DND-41 (cell line): ENCODE data around the gene AMY2B.
"Not testable (repeated sequence)": the region's sequence is repeated elsewhere in the genome, so short reads cannot be mapped to it uniquely, and the experiment has no call there.

Experiments used
- ATAC-seq: fragments of 200-7000 bp; cut with Tn5 transposase; 3 replicates; pipeline ENCODE4 v1.9.1; 2021; ENCODE audit warnings: low read depth; ENCODE audit not compliant: insufficient read depth
- DNase-seq: peaks from one replicate; pipeline ENCODE4 v3.0.0-alpha.2; 2020
- H2AFZ ChIP-seq: 2 replicates; pipeline ENCODE4 v1.6.0; 2012; ENCODE audit warnings: low read depth, low read length
- H3K27ac ChIP-seq: 2 replicates; pipeline ENCODE4 v1.5.1; 2012; ENCODE audit warnings: low read length, inconsistent platforms
- H3K27me3 ChIP-seq: fragments of 200-600 bp; sonication (generic); 2 replicates; pipeline ENCODE4 v1.6.0; 2012; ENCODE audit warnings: low read length, mild to moderate bottlenecking, inconsistent platforms; ENCODE audit not compliant: insufficient read depth, poor library complexity
- H3K36me3 ChIP-seq: 2 replicates; pipeline ENCODE4 v1.5.1; 2012; ENCODE audit warnings: low read length, inconsistent platforms; ENCODE audit not compliant: insufficient read depth
- H3K4me1 ChIP-seq: 2 replicates; pipeline ENCODE4 v1.5.1; 2012; ENCODE audit warnings: mild to moderate bottlenecking, low read length; ENCODE audit not compliant: insufficient read depth
- H3K4me2 ChIP-seq: 2 replicates; pipeline ENCODE4 v1.6.0; 2012; ENCODE audit warnings: mild to moderate bottlenecking, moderate library complexity, low read length, inconsistent platforms; ENCODE audit not compliant: insufficient read depth
- H3K4me3 ChIP-seq, 2 experiments: fragments of 200-600 bp in 1 of 2; shearing (Covaris generic) in 1 of 2; 2 replicates each; pipeline ENCODE4 v1.5.1; 2012 to 2016; ENCODE audit warnings: inconsistent platforms in 2 of 2, low read length in 2 of 2, mild to moderate bottlenecking in 2 of 2, low read depth in 1 of 2, moderate library complexity in 1 of 2
- H3K79me2 ChIP-seq: 2 replicates; pipeline ENCODE4 v1.6.0; 2012; ENCODE audit warnings: low read length, inconsistent platforms; ENCODE audit not compliant: insufficient read depth
- H3K9ac ChIP-seq: 2 replicates; pipeline ENCODE4 v1.6.0; 2012; ENCODE audit warnings: low read depth, mild to moderate bottlenecking, inconsistent platforms, low read length, moderate library complexity
- H3K9me3 ChIP-seq: 2 replicates; pipeline ENCODE4 v1.5.1; 2012; ENCODE audit warnings: low read length, moderate library complexity, mild to moderate bottlenecking, inconsistent platforms; ENCODE audit not compliant: insufficient read depth, severe bottlenecking
- H4K20me1 ChIP-seq: 2 replicates; pipeline ENCODE4 v1.6.0; 2012; ENCODE audit warnings: low read length; ENCODE audit not compliant: insufficient read depth
- EZH2 ChIP-seq: IDR thresholded peaks from 3 replicates; pipeline ENCODE4 v1.6.1; 2012; ENCODE audit warnings: borderline replicate concordance, low read depth, mild to moderate bottlenecking, moderate library complexity, low read length, inconsistent platforms; ENCODE audit not compliant: severe bottlenecking
- TF ChIP-seq, protein P1 (sequence below): IDR thresholded peaks from 2 replicates; pipeline ENCODE4 v1.5.1; 2012; ENCODE audit warnings: borderline replicate concordance, low read length, moderate library complexity, mild to moderate bottlenecking; ENCODE audit not compliant: poor library complexity, severe bottlenecking; ENCODE audit errors: extremely low read depth

AMY2B gene

DNA sequence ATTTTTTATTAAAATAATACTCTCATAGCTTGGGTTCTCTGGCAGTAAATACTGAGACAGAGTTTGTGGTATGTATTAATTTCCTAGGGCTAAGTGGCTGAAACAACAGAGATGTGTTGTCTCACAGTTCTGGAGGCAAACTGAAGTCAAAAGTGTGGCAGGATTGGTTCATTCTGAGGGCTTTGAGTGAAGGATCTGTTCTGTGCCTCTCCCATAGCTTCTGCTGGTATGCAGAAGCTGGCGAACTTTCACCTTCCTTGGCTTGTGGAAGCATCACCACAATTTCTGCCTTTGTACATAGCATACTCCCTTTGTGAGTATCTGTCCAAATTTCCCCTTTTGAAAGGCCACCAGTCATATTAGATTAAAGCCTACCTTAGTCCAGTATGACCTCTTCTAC, 24.9 kb upstream of the AMY2B start:
- no peaks in the 10 kb centered on the region for H3K4me1 ChIP-seq
- H3K36me3 ChIP-seq, result peaks cover 79% of the 10 kb centered on the region
- no peaks in the 10 kb centered on the region; the same call in 1 of the 2 replicates for H4K20me1 ChIP-seq
- H3K9me3 ChIP-seq, result no peaks in the 10 kb centered on the region
- no peak overlapping the region for H3K27ac ChIP-seq
- H3K9ac ChIP-seq, result no peak overlapping the region
- no peaks in the 10 kb centered on the region for H3K27me3 ChIP-seq
- no peaks in the 10 kb centered on the region for H3K79me2 ChIP-seq
- H3K4me2 ChIP-seq, result no peak overlapping the region
- DNase-seq (no peak), ATAC-seq (no peak)
- H3K4me3 ChIP-seq, result no peak overlapping the region
- no peak overlapping the region for H2AFZ ChIP-seq
- TF ChIP-seq EZH2, result no peak
- TF ChIP-seq, protein P1, sequence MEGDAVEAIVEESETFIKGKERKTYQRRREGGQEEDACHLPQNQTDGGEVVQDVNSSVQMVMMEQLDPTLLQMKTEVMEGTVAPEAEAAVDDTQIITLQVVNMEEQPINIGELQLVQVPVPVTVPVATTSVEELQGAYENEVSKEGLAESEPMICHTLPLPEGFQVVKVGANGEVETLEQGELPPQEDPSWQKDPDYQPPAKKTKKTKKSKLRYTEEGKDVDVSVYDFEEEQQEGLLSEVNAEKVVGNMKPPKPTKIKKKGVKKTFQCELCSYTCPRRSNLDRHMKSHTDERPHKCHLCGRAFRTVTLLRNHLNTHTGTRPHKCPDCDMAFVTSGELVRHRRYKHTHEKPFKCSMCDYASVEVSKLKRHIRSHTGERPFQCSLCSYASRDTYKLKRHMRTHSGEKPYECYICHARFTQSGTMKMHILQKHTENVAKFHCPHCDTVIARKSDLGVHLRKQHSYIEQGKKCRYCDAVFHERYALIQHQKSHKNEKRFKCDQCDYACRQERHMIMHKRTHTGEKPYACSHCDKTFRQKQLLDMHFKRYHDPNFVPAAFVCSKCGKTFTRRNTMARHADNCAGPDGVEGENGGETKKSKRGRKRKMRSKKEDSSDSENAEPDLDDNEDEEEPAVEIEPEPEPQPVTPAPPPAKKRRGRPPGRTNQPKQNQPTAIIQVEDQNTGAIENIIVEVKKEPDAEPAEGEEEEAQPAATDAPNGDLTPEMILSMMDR, result no peak

- ATAC-seq, result no peak
Observed at GRCh38 chr1:103547840-103548239, 23.5 kb upstream of the AMY2B start.

DNA sequence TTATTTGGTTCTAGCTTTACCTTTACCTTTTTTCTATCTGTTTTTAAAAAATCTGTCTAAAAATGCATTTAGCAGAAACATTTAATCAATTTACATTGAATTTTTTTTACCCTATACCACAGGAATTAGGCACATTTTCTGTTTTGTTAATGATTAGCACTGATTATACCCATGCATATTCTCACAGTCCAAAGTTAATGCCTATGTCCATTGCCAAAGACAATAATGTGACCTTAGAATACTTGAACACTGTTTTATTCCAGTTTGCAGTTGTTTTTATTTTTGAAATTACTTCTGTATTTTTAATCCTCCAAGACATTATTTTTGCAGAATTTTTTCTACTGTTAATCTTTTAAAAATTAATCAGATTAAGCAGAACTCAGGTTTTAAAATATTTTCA, 11.0 kb upstream of the AMY2B start:
- ATAC-seq, result no peak
- no peaks in the 10 kb centered on the region for H3K9me3 ChIP-seq
- H3K4me3 ChIP-seq, result no peak overlapping the region

More at GRCh38 chr1:103547840-103548239, 23.5 kb upstream of the AMY2B start:
- Histone ChIP-seq H2AFZ (no peak overlapping the region), H4K20me1 (no peaks in the 10 kb centered on the region; the same call in 1 of the 2 replicates), H3K4me2 (no peak overlapping the region), H3K36me3 (peaks cover 77% of the 10 kb centered on the region), H3K4me3 (no peak overlapping the region), H3K9ac (no peak overlapping the region), H3K4me1 (no peaks in the 10 kb centered on the region), H3K27ac (no peak overlapping the region), H3K9me3 (no peaks in the 10 kb centered on the region), H3K27me3 (no peaks in the 10 kb centered on the region), H3K79me2 (no peaks in the 10 kb centered on the region)
- no peak for TF ChIP-seq EZH2
- TF ChIP-seq, protein P1, result no peak
- no peak for DNase-seq

DNA sequence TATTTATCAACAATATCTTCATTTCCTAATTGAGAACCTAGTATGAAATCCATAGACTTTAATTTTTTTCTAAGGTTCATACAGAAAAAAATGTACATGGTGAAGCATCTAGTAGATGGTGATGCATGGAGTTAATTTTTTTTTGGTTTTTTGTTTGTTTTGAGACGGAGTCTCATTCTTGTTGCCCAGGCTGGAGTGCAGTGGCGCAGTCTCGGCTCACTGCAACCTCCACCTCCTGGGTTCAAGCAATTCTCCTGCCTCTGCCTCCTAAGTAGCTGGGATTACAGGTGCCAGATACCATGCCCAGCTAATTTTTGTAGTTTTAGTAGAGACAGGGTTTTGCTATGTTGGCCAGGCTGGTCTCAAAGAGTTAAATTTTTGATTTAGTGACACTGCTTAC, 10.3 kb upstream of the AMY2B start:
- not testable (repeated sequence) for H3K4me2 ChIP-seq, H3K9ac ChIP-seq, ATAC-seq, H3K36me3 ChIP-seq, DNase-seq, H3K27ac ChIP-seq, H3K4me3 ChIP-seq, H3K9me3 ChIP-seq, H3K27me3 ChIP-seq, H4K20me1 ChIP-seq, H3K79me2 ChIP-seq, H2AFZ ChIP-seq, H3K4me1 ChIP-seq

More for the DNA sequence above, 11.0 kb upstream of the AMY2B start:
- H3K79me2 ChIP-seq, result no peaks in the 10 kb centered on the region
- H4K20me1 ChIP-seq, result no peaks in the 10 kb centered on the region
- H3K27me3 ChIP-seq, result no peaks in the 10 kb centered on the region
- H3K9ac ChIP-seq, result no peak overlapping the region
- H3K36me3 ChIP-seq, result peaks cover 5% of the 10 kb centered on the region; the same call in 1 of the 2 replicates
- no peak overlapping the region for H3K4me2 ChIP-seq
- no peak overlapping the region for H3K27ac ChIP-seq
- H3K4me1 ChIP-seq, result no peaks in the 10 kb centered on the region
- no peak for DNase-seq
- no peak overlapping the region for H2AFZ ChIP-seq
- TF ChIP-seq, protein P1, result no peak
- no peak for TF ChIP-seq EZH2
